Right atrium auricular region (tissue), 2 donors: ENCODE measurements around the gene PRSS57. TPM values are rescaled to one million over a fixed set of nuclear protein-coding genes. Genes with fewer than 3 reads are reported as not detected.

Experiments used
- DNase-seq: peaks from one replicate; pipeline ENCODE4 v3.0.0-alpha.2; 2019; ENCODE audit warnings: low spot score
- H3K27ac ChIP-seq, 2 donors: fragments of 200-600 bp; sonication (generic); 1 replicate in 1 of 2; 2 replicates in 1 of 2; pipeline ENCODE4 v1.5.1; 2016 to 2019
- H3K27me3 ChIP-seq, 2 donors: fragments of 200-600 bp; sonication (generic); one replicate each; pipeline versions ENCODE4 v1.5.1 to v1.6.0; 2017 to 2019
- H3K36me3 ChIP-seq: fragments of 200-600 bp; sonication (generic); one replicate; pipeline ENCODE4 v1.5.1; 2016
- H3K4me1 ChIP-seq, 2 donors: fragments of 200-600 bp; sonication (generic); one replicate each; pipeline versions ENCODE4 v1.5.1 to v1.6.0; 2017 to 2019
- H3K4me3 ChIP-seq, 2 donors: fragments of 200-600 bp; sonication (generic); 1 replicate in 1 of 2; 2 replicates in 1 of 2; pipeline ENCODE4 v1.5.1; 2017 to 2019; ENCODE audit warnings: mild to moderate bottlenecking in 1 of 2, moderate library complexity in 1 of 2
- H3K9me3 ChIP-seq, 2 donors: fragments of 200-600 bp; sonication (generic); one replicate each; pipeline ENCODE4 v1.5.1; 2019
- total RNA-seq, 2 donors: library from RNA; depleted of rRNA; stranded (reverse); fragments of >200 nt; gene quantifications; one replicate each; pipeline ENCODE4 v1.1.0, GENCODE V29; 2016
- TF ChIP-seq, protein P1 (sequence below), 2 donors: fragments of 200-600 bp; sonication (generic); IDR thresholded peaks; one replicate each; pipeline ENCODE4 v1.5.1; 2019; ENCODE audit warnings: antibody characterized with exemption in 2 of 2

Gene PRSS57
- total RNA-seq, 2 donors from 2014 or later, result not detected

GRCh38 chr19:653425-653824 is 41.8 kb downstream of the PRSS57 start:
- no peaks in the 10 kb centered on the region for H3K27me3 ChIP-seq
- H3K9me3 ChIP-seq, result no peaks in the 10 kb centered on the region
- TF ChIP-seq, protein P1, sequence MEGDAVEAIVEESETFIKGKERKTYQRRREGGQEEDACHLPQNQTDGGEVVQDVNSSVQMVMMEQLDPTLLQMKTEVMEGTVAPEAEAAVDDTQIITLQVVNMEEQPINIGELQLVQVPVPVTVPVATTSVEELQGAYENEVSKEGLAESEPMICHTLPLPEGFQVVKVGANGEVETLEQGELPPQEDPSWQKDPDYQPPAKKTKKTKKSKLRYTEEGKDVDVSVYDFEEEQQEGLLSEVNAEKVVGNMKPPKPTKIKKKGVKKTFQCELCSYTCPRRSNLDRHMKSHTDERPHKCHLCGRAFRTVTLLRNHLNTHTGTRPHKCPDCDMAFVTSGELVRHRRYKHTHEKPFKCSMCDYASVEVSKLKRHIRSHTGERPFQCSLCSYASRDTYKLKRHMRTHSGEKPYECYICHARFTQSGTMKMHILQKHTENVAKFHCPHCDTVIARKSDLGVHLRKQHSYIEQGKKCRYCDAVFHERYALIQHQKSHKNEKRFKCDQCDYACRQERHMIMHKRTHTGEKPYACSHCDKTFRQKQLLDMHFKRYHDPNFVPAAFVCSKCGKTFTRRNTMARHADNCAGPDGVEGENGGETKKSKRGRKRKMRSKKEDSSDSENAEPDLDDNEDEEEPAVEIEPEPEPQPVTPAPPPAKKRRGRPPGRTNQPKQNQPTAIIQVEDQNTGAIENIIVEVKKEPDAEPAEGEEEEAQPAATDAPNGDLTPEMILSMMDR (IDR thresholded peaks at IDR 0.05), result no peak
- H3K4me3 ChIP-seq, result no peak overlapping the region
- no peak for DNase-seq
- peaks cover 0 to 28% of the 10 kb centered on the region in 2 donors for H3K4me1 ChIP-seq
- no peak overlapping the region for H3K27ac ChIP-seq
- H3K36me3 ChIP-seq, result peaks cover 42% of the 10 kb centered on the region

GRCh38 chr19:652467-653389 is 42.5 kb downstream of the PRSS57 start:
- peaks cover 0 to 21% of the 10 kb centered on the region in 2 donors for H3K4me1 ChIP-seq
- peaks cover 49% of the 10 kb centered on the region for H3K36me3 ChIP-seq
- no peak for DNase-seq
- no peaks in the 10 kb centered on the region for H3K9me3 ChIP-seq
- no peak overlapping the region for H3K4me3 ChIP-seq
- no peak overlapping the region for H3K27ac ChIP-seq
- H3K27me3 ChIP-seq, result no peaks in the 10 kb centered on the region
- TF ChIP-seq, protein P1 (IDR thresholded peaks at IDR 0.05), result no peak

- H3K9me3 ChIP-seq, result no peaks in the 10 kb centered on the region
- H3K4me3 ChIP-seq, result no peak overlapping the region
- peaks cover 0 to 14% of the 10 kb centered on the region in 2 donors for H3K4me1 ChIP-seq
- H3K27me3 ChIP-seq, result no peaks in the 10 kb centered on the region
- no peak for DNase-seq
- TF ChIP-seq, protein P1 (IDR thresholded peaks at IDR 0.05), result no peak
- peaks cover 57% of the 10 kb centered on the region for H3K36me3 ChIP-seq
- H3K27ac ChIP-seq, result no peak overlapping the region
Measured at GRCh38 chr19:651991-652390, 43.3 kb downstream of the PRSS57 start.

GRCh38 chr19:651114-651818 is 44.0 kb downstream of the PRSS57 start:
- H3K4me3 ChIP-seq, result no peak overlapping the region
- peaks cover 0 to 7% of the 10 kb centered on the region in 2 donors for H3K4me1 ChIP-seq
- TF ChIP-seq, protein P1 (IDR thresholded peaks at IDR 0.05), result no peak
- H3K27ac ChIP-seq, result no peak overlapping the region
- H3K27me3 ChIP-seq, result no peaks in the 10 kb centered on the region
- DNase-seq, result no peak
- H3K36me3 ChIP-seq, result peaks cover 64% of the 10 kb centered on the region
- no peaks in the 10 kb centered on the region for H3K9me3 ChIP-seq

DNA sequence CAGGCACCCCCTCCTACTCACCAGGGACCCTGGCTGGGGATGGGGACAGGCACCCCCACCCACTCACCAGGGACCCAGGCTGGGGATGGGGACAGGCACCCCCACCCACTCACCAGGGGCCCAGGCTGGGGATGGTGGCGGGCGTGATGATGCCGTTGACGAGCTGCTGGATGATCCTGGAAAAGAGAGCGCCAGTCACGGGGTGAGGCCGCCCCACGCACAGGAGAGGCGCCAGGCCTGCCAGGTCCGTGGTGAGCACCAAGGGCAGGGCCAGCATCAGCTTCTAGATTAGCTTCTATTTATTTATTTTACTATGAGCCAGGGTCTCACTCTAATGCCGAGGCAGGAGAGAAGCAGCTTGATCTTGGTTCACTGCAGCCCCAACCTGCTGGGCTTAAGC is 45.1 kb downstream of the PRSS57 start:
- Histone ChIP-seq H3K9me3 (no peaks in the 10 kb centered on the region), H3K36me3 (peaks cover 67% of the 10 kb centered on the region), H3K4me3 (no peak overlapping the region), H3K27ac (no peak overlapping the region), H3K4me1 (no peaks in the 10 kb centered on the region), H3K27me3 (no peaks in the 10 kb centered on the region)
- DNase-seq, result no peak
- TF ChIP-seq, protein P1 (IDR thresholded peaks at IDR 0.05), result no peak
